Stimulated activated CD4-positive, alpha-beta T cell treated with anti-CD3 and anti-CD28 coated beads, Interleukin-4, amount 100 ng/mL, for 1 hour (primary cell): ENCODE measurements around the gene HSDL2.
A peak's percentile ranks its signal among the peaks of the same experiment; 100 is the strongest.
"Not testable (repeated sequence)": the region's sequence is repeated elsewhere in the genome, so short reads cannot be mapped to it uniquely, and the experiment has no call there.

Experiments used
- DNase-seq: peaks from one replicate; pipeline ENCODE4 v3.0.0-alpha.2; 2020

The HSDL2 gene

GRCh38 chr9:112401175-112401815 is 21.4 kb downstream of the HSDL2 start:
- no peak for DNase-seq

- no peak for DNase-seq
These were observed 23.8 kb downstream of the HSDL2 start for GRCh38 chr9:112403614-112404201.

DNA sequence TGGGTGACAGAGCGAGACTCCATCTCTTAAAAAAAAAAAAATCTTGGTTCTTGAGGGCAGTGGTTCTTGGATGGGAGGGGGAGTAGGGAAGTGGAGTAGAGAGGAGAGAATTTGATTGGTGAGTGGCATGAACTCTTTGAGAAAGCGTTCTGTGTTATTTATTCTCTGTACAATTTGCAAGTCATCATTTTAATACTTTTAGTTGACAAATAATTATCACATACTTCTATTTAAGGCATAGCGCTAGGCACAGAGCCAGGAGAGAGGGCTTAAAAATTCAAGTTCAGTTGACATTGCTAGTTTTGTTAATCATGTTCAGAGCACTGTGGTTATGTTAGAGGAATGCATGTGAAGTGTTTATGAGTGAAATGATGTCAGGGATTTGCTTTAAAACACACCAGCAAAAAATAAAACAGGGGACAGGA is 24.6 kb downstream of the HSDL2 start:
- no peak for DNase-seq

DNA sequence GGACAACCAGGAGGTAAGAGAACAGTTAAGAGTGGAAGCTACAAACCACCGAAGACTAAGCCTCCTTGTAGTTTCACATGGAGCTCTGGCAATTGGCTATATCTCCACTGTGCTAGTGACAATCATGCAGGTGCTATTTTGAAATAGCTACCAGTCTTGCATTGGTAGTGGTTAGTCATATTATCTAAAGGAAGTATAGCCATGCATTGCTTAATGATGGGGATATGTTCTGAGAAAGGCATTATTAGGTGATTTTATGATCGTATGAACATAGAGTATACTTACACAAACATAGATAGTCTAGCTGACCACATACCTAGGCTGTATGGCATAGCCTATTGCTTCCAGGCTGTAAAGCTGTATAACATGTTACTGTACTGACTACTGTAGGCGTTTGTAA is 28.4 kb downstream of the HSDL2 start:
- DNase-seq, result no peak

DNA sequence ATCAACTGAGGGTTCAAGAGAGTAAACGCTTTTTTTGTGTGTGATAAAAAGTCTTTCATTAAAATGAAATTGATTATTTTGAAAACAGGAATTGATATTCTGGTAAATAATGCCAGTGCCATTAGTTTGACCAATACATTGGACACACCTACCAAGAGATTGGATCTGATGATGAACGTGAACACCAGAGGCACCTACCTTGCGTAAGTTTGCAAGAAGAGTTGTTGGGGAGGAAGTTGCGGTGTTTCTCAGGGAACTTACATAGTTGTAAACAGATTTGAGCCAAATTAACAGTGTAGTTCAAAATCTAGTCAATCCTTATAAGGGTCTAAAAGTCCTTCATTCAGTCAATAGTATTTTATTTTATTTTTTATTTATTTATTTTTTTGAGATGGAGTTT is 28.9 kb downstream of the HSDL2 start:
- DNase-seq, result no peak

GRCh38 chr9:112409758-112410157 is 29.9 kb downstream of the HSDL2 start:
- DNase-seq, result no peak

GRCh38 chr9:112411626-112412027 is 31.7 kb downstream of the HSDL2 start:
- no peak for DNase-seq

GRCh38 chr9:112413728-112414127 is 33.8 kb downstream of the HSDL2 start:
- not testable (repeated sequence) for DNase-seq

DNA sequence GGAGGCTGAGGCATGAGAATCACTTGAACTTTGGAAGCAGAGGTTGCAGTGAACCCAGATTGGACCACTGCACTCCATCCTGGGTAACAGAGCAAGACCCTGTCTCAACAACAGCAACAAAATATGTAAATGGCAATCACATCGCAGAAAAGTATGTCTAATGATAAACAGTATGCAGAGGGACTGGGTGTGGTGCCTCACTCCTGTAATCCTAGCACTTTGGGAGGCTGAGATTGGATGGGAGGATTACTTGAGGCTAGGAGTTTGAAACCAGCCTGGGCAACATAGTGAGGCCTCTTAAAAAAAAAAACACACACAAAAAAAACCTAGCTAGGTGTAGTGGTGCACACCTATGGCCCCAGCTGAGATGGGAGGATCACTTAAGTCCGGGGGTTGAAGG is 40.3 kb downstream of the HSDL2 start:
- no peak for DNase-seq

DNA sequence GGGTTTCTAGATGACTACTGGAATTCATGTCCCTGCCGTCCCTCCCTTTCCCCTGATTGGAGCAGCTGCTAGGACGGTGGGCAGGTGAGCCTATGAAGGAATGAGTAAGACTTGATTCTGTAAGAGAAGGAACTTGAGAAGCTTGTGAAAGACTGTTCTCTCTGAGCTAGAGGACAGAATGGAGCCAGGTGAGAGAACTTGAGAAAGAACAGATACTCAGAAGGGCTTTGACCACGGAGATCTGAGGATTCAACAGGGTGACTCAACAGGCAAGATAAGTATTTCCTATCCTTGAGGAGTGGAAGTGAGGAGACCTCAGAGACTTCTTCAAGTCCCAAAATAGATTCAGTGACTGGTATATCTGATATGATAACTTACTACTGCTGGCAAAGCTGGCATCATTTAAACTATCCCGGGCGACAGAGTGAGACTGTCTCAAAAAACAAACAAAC is 41.9 kb downstream of the HSDL2 start:
- DNase-seq, result no peak

DNA sequence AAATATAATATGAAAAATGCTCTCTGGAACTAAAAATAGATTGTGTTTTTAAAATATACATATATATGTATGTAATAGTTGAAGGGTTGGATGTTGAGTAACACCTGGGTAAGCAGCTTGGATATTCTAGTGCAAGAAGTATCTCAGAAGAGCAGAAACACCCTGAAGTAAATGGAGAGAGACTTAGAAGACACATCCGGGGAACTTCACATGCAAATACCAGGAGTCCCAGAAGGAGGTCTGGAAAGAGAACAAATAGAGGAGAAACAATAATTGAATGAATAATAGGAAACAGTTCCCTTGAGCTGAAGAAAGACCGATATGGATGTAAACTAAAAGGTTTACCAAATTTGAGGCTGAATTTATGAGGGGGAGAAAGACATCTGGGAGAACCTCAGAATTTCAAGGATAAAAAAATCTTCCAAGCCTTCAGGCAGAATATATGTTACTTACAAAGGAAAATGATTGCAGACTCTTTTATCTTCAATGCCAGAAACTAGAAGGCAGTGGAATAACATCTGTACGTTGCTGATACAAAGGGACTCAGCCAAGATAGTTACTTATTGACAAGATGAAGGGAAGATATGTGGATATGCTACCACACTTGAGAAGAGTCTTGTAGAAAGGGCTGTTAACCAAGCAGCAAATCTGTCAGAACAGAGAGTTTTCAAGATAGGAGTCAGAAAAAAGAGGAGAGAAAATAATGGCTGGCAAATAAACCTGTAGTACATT is 42.7 kb downstream of the HSDL2 start:
- DNase-seq, result no peak

DNA sequence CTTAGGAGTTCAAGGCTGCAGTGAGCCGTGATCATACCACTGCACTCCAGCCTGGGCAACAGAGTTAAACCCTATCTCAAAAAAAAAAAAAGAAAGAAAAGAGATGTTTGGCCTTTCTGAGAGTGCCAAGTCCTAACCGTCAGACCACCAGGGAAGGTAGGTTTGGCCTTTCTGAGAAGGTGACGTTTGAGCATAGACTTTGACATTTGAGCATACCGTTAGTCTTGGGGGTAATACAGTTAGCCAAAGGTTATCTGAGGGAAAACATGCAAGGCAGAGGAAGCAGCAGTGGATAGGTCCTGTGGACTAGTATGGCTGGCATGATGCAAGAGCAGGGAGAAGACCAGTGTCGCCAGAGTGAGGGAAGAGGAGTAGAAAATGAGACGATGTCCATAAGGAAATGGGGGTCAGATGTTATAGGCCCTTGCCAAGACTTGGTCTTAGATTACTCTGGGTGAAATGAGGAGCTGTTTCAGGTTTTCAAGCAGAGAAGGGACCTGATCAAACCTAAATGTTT is 50.2 kb downstream of the HSDL2 start:
- no peak for DNase-seq

DNA sequence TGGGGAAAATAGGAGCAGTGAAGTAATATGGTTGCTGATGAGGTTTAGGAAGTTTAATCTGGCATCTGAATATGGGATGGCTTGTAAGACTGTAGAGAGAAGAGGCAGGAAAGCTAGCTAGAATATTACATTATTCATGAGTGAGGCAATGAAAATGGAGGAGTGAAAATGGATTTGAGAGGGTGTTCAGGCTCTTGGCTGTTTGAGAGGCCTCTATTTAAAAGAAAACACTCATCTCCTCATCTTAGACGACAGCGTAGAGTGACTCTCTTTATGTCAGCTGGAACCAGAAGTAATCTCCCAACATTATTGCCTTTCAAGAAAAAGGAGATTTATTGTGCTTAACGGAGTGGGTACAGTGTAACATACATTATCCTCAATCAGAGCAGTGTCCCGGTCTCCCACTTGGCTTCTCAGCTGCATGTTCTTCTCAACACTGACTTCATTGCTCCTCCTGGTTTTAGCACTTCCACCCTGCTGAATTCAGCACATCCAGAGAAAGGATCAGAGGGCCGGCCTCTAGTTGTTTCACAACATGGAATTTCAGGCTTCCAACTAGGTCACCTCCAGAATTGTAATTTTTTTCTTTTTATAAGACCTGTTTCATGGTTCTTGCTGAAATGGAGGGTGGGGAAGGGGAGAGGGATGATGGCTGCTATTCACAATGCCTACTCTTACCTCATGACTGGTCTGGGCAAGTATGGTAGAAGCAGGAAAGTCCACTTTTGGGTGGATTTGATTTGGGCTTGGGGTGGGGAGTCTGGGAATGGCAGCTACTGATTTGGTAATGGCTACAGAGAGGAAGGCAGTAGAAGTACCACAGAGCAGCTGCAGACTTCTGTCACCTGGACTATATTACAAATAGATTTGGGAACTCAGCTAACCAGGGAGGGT is 53.8 kb downstream of the HSDL2 start:
- no peak for DNase-seq

DNA sequence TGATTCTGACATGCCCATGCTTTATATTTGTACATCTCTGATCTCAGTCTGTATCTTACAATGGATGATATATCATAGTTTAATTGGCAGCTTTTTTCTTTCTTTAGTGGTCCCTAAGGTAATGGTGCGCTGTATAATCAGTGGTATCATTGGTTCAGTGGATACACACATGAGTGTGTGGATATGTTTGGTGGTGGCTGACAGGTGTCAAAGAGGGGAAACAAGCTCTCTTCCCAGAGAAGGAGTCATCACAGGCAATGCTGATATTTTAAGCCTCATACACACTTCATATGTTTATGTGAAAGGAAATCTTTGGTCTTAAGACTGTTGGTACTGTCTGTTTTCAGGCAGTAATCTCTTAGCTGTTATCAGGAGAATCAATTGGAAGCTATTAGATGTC is 54.6 kb downstream of the HSDL2 start:
- DNase-seq, result no peak

DNA sequence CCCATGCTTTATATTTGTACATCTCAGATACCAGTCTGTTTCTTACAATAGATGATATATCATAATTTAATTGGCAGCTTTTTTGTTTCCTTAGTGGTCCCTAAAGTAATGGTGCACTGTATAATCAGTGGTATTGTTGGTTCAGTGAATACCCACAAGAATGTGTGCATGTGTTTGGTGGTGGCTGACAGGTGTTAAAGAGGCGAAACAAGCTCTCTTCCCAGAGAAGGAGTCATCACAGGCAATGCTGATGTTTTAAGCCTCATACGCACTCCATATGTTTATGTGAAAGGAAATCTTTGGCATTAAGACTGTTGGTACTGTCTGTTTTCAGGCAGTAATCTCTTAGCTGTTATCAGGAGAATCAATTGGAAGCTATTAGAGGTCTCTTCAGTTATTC is 57.5 kb downstream of the HSDL2 start:
- DNase-seq, result no peak

GRCh38 chr9:112439171-112439570 is 59.3 kb downstream of the HSDL2 start:
- no peak for DNase-seq

DNA sequence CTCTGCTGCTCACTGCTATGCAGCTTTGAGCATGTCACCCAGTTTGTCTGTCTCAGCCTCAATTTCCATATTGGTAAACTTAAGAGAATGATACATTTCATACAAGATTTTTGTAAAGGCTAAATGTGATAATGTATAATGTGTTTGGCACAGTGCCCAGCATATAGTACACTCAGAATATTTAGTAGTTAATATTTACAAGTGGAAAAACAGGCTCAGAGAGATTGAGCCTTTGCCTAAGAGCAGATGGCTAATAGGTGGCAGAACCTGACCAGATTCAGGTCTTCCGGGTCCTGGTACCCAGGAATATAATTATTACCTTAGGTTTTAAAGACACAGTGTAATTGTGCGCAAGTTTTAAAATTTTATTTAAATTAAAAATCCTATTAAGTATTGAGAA is 59.9 kb downstream of the HSDL2 start:
- no peak for DNase-seq

- peak; percentile 6 for DNase-seq
These were observed 63.3 kb downstream of the HSDL2 start for GRCh38 chr9:112443200-112443599.

GRCh38 chr9:112443636-112444035 is 63.7 kb downstream of the HSDL2 start:
- DNase-seq, result no peak

DNA sequence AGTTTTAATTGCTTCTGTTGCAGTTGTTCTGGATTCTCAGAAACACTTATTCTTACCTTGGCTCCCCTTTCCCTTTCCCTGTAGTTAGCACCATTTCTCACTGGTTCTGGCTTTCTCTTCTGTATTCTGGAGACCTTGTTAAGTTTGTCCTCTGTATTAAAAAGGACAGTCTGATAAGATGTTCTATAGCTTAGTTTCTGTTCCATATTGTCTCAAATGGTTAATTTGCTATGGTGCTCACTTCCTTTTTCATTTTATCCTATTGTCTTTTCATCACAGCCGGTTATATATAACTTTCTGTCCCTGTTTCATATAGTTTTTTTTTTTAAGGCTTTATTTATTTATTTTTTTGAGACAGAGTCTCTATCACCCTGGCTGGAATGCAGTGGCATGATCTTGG is 65.3 kb downstream of the HSDL2 start:
- no peak for DNase-seq

DNA sequence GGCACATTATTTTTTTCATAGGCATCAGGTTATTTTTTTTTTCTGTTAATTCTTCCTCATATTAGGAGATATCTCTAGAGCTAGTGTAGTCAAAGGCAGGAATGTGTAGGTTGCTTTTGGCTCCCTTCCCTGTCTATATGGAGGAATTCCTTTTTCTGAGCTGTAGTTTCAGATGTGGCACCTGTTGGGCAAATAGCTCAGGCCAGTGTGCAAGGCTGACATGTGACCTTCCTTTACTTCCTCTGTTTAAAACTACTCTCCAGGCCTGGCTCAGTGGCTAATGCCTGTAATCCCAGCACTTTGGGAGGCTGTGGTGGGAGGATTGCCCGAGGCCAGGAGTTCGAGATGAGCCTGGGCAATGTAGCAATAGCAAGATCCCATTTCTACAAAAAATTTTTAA is 66.2 kb downstream of the HSDL2 start:
- no peak for DNase-seq

- DNase-seq, result no peak
These were observed 66.6 kb downstream of the HSDL2 start for GRCh38 chr9:112446526-112446925.

GRCh38 chr9:112447283-112447761 is 67.4 kb downstream of the HSDL2 start:
- DNase-seq, result no peak
